Activated CD4-positive, alpha-beta T cell treated with anti-CD3 and anti-CD28 coated beads for 24 hours (primary cell): Measurements from ENCODE around the gene SCN5A.

ENCODE experiments used
- DNase-seq, 2 donors: peaks; one replicate each; pipeline ENCODE4 v3.0.0-alpha.2; 2020; ENCODE audit warnings: low read depth in 2 of 2

The SCN5A gene

DNA sequence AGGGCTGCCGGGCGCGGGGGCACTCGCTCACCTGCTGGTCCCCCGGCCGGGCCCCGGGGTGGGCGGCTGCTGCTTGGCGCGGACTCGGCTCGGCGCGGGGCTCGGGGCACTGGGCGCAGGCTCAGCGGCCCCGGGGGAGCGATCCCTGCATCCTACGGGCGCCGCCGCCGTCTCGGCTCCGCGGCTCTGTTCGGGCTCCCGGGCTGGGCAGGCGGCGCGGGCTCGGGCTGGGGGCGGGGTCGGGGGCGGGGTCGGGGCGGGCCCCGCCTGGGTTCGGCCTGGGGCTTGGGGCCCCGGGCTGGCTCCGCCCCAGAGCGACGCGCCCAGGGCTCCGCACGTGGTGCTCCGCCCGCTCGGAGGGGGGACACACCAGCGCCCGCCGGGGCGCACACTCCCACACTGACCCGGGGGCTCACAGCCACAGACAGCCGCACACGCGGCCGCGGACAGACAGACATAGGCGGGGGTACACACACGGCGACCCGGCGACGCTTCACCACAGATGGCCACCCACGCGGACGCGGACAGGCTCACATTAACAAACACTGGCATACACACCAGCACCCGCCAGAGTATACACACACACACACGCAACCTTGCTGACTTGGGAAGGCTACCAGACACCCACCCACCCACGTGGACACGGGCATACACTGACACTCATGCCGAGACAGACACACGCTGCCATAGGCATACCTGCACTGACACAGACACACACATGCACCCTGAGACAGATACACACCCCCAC, at the start of gene SCN5A:
SCN5A (minus strand) TSS at position 188 of the 748 bp plus-strand sequence. CDS start 16,380 bp downstream, outside the sequence.
- peak in 1 of 2 donors; percentile 39 for DNase-seq

DNA sequence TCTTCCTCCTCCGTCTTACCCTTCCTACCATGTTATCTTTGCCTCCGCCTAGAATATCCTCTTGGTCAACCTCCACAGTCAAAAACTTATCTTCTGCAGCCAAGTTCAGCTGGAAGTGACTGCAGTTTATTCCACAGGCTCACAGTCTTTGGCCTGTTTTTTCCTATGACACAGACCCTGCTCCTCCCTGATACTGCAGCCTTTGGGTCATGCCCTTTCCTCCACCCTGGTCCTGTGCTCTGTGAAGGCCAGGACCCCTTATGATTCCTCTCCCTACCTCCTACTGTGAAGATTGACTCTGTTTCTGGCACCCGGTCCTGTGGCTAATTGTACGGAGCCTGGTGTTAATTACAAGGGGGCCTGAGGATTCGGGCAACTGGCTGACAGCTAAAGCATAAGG, 49.3 kb upstream of the SCN5A start:
- DNase-seq, result no peak

DNA sequence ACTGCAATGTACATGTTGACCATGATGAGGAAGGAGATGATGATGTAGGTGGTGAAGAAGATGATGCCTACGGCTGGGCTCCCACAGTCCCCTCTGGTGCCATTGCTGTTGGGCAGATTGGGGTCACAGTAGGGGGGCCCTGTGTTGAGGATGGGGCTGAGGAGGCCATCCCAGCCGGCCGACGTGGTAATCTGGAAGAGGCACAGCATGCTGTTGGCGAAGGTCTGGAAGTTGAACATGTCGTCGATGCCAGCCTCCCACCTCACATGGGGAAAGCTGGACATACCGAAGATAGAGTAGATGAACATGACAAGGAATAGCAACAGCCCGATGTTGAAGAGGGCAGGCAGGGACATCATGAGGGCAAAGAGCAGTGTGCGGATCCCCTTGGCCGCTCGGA, 48.6 kb upstream of the SCN5A start:
- no peak for DNase-seq

DNA sequence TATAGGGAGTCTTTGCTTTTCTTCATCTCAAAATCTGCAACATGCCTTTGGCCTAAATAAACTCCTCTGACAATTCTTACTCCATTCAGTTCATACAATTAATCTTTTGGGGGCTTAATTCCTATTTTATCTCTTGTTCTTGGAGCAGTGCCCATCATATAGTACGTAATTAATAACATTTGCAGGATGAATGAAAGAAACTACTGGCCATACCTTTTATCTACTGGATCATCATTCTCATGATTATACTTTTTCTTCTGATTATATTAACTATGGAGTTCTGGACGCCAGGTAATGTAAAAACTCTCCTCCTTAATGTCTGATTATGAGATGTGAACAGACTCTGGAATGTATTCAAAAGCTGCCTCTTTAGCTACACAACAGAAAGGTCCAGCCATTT, 46.5 kb upstream of the SCN5A start:
- no peak for DNase-seq

DNA sequence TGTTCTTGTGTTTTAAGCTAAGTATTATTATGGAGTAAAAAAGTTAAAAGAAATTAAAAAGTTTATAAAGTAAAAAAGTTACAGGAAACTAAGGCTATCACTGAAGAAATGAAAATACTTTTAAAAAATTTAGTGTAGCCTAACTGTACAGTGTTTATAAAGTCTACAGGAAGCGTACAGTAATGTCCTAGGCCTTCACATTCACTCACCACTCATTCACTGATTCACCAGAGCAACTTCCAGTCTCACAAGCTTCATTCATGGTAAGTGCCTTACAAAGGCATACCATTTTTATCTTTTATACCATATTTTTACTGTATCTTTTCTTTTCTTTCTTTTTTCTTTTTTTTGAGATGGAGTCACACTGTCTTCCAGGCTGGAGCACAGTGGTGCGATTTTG, 40.7 kb upstream of the SCN5A start:
- DNase-seq, result no peak

DNA sequence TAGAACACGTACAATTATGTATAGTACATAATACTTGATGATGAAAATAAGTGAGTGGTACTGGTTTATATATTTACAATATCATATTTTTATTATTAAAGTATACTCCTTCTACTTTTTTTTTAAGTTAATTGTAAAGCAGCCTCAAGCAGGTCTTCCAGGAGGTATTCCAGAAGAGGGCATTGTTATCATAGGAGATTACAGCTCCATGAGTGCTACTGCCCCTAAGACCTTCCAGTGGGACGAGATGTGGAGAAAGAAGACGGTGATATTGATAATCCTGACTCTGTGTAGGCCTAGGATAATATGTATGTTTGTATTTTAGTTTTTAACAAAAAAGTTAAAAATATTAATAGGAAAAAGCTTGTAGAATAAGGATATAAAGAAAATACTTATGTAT, 40.3 kb upstream of the SCN5A start:
- no peak for DNase-seq

DNA sequence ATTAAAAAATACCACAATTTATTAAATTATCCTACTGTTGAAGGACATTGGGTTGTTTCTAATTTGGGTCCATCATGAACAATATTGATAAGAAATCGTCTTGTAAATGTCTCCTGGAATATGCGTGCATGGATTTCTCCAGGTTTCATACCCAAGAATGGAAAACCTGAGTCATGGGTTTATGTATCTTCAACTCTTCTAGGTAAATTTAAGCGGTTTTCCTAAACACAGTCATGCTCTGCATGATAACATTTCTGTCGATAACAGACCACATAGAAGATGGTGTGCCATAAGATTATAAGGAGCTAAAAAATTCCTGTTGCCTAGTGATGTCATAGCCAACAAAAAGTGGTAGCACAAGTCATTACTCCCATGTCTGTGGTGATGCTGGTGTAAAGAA, 39.9 kb upstream of the SCN5A start:
- DNase-seq, result no peak

DNA sequence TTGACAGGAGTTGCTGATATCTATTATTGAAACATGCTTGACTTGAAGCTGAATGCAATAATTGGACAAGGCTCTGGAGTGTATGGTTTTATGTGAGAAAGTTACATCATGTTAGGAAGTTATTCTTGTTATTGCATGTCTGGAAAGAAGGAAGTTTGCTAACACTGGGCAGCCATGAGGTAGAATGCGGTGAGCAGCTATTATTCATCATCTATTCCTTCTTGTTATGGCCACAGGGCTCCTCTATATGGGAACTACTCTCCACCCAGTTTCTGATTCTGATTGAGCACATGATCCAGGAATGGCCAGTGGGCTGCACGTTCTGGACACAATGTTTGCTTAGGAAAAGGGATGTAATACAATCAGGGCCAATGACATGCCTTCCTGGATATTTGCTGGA, 37.8 kb upstream of the SCN5A start:
- DNase-seq, result no peak

DNA sequence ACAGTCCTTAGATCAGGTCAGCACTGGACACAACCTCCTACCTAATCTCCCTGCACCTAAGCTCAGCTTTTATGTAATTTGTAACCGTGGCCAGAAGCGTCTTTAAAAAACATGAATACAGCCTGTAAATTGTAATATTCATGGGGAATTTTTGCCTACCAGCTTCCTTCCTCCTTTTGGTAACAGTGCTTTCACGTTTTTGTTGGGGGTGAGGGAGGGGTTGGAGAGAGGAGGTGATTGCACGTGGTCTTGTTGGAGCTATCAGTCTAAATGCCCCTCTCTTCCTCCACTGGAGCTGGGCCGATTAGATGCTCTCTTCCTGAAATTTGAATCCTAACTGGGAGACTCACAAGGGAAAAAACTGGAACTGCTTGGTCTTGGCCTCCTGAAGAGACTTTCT, 35.1 kb upstream of the SCN5A start:
- no peak for DNase-seq

DNA sequence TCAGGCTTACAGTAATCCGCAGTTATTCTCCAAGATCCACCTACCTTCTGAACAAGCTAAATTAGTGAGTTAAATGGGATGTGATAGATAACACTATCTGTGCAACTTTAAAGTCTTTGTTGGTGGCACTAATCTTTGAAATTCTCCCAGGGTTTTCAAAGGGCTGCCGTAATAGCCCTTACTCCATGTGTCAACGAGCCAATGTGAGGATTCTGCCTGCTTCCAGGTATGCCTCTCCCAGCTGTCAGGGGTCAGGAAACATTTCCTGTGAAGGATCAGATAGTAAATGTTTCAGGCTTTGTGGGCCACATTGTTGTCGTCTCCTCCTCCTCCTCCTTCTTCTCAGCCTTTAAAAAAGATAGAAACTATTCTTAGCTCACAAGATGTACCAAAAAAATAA, 20.2 kb upstream of the SCN5A start:
- DNase-seq, result no peak

DNA sequence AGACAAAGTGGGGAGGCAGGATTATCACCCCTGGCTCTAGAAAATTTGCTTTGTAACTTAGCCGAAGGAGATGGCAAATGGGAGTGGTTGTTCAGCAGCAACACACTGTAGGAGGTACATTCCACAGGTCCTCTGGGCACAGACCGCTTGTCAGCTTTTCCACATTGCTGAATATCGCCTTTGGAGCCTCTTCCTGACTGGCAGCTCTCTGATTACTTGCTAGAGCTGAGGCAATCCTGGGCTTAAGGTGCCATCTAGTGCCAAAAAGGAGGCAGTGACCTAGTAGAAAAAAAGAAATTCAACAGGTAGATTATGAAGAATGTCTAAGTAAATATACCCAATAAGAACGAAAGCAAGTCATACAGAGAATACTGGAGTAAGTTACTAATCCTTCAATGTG, 13.1 kb upstream of the SCN5A start:
- no peak for DNase-seq

DNA sequence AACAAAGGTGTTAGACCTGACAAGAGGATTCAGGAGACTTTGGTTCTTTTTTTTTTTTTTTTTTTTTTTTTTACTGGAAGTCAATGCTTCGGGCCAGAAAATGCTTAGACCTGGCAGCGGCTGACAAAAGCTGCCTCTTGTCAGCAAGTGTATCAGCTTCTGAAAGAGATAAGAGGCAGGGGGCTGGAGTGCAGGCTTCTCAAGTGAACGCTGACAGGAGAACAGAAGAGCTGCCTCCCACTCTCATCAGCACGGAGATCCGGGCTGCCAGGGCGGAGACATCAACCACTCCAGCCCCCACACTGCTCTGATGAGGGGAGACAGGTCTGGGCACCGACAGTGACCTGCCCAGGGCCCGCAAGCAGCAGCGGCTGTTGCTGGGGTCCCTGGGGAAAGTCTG, 9.4 kb upstream of the SCN5A start:
- no peak for DNase-seq

DNA sequence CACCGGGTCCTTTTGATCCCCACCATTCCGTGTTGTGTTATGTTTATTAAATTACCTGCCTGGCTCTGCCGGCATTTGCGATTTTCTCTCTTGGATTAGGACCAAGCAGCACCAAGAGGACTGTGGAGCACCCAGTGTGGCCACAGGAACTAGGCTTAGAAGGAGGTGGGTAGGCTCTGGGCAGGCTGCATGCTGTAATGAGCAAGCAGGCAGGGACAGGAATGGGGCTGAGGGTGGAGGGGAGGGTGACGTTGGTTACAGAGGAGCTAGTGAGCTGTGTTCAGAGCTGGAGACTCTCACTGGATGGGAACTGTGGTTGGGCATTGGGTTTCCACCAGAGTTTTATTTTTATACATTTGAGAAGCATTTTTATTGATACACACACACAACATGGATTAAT, 7.9 kb upstream of the SCN5A start:
- no peak for DNase-seq

DNA sequence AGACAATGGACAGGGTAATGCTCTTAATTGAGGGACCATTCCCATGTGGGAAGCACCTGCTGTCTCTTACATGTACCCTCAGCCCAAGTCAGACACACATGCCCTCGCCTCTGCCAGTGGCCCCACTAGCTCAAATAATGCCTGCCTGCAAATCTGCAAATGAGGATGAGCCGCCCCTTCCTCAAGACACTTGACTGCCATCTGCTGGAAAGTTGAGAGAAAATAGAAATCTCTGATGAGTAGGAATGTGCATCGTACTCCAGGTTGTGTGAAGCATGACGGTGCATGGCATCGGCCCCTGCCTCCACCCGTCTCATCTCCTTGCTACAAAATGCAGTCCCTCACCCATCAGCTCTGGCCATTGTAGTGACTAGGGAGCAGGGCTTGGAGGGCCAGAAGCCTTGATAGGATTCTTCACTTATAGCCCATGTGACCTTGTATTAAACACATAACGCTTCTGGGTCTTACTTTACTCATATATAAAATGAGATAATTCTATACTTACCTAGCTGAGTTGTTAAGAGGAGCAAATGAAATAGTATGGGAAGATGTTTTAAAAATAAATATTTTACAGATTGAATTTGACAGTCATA, 6.3 kb upstream of the SCN5A start:
- no peak for DNase-seq

DNA sequence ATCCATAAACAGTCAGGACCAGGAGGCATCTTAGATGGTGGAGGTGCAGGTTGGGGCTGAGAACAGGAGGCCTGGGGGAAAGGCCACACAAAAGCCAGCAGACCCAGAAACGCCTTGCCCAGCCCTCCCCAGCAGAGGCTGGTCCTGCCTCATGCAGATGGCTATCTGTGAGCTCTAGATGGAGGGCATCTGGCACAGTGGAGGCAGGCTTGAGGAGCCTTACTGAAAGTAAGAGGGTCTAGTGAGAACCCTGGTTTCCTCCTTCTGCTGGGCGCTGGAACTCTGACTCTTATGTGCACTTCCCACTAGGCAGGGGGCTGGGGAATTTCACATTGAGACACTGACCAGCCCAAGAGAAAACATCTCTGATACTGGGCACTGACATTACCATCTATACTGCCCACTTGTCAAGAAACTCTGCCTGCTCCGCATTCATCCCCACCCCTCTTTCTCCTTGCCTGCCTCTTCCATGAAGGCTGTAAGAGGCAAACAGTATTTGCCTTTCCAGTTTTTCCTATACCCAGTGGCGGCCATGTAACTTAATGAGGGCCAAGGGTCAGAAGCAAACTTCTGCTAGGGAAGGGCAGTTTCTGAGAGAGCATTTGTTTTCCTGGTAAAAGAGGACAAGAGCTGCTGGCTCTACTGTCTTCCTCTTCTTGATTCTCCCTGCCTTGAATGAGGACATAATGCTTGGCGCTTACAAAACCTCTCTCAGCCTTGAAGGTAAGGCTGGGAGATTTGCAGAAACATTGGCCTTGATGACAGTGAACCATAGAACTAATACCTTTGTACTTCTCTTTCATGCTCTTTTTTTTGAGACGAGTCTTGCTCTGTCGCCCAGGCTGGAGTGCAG, 4.4 kb upstream of the SCN5A start:
- DNase-seq, result no peak

DNA sequence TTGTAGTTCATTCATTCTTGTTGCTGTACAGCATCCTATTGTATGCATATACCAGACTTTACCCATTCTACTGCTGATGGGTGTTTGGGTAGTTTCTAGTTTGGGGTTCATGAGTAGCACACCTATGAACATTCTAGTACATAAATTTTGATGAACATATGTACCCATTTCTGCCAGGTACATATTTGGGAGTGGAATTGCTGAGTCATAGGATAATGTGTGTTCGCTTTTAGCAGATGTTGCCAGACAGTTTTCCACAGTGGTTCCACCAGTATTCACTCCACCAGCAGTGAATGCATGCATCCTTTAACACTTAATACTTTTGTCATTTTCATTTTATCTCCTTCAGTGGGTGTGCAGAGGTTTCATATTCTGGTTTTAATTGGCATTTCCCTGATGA, 3.4 kb upstream of the SCN5A start:
- no peak for DNase-seq

DNA sequence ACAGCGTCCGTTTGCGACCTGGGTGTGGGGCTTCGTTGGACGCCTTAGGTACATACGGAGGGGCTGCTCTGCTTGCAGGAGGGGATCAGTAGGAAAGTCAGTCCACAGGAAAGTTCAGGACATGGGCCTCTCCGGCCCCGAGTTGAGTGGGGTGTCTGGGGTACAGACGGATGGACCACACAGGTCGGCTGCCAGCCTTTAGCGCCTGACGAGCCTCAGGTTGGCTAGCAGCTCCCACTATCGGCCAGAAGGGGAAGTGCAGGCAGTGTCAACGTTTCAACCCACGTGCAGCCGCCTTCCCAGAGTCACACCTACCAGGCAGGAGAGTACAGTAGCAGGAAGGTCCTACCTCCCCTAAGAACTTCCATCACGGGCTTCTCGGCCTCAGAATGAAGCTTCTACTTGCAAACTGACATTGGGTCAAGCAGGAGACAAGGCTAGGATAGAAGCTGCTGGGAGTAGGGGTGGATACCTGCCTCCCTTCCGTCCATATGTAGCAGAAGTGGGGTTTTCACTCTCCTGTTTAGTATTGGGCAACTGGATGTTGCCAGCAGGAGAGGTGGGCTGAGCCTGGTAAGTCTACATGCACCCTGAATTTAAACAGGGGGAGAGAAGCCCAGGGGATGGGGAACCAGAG, 1.8 kb upstream of the SCN5A start:
- DNase-seq, result peak; percentile 52 to 55

DNA sequence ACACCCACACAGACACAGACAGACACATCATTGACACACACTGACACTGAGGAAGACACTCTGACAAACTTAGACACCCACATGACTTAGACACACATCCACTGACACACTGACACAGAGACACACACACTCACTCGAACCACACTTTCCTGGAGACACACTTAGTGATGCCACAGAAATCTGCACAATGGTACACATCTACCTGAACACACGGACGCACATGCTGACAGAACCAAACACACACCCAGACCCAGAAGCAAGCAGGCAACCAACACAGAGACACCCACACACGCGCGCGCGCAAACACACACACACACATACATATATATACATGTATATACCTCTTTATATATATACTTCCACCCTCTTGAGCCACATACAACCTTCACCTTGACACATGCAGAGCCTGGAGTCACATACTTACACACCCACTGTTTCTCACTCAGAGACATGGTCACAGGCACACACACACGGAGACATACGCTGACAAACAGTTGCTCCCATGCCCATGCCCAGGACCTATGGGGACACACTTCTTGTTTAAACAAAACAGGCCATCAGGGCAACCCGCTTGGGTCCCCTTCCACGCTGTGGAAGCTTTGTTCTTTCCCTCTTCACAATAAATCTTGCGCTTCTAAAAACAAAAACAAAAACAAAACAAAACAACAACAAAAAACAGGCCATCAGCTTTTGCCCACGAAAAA, 913 bp upstream of the SCN5A start:
- DNase-seq, result no peak

DNA sequence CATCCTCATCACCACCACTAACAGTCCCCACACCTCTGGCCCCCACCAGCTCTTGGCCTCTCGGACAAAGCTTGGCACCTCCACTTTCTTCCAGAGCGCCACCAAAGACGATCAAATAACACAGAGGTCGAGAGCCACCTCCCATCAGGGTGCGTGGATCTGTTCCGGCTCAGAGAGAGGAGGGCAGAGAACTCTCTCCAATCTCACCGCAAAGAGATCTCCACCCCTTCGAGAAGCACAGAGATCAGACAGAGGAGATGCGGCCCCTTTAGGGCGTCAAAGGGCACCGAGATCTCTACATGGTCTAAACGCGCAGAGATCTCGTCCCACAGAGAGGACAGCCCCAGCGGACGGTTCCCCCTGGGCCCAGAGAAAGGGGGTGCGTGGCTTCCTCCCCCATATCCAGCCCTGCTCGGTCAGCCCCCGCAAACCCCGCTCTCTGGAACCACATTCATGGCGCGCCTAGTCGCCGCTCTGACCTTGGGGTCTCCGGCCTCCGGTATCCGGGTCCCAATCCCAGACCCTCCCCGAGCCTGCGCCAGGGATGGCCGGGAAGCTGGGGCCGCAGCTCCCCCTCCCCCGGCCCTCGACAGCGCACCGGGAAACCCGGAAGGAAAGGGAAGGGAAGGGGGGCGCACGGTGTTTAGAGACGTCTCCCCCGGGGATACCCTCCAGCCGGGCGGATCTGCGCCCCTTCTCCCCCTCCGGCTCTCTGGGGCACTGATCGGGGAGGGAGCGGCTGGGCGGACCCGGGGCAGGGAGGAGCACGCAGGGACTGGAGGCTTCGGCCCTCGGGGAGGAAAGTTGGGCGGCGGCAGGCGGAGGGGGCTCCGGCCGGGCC, 608 bp downstream of the SCN5A start:
- DNase-seq, result no peak

DNA sequence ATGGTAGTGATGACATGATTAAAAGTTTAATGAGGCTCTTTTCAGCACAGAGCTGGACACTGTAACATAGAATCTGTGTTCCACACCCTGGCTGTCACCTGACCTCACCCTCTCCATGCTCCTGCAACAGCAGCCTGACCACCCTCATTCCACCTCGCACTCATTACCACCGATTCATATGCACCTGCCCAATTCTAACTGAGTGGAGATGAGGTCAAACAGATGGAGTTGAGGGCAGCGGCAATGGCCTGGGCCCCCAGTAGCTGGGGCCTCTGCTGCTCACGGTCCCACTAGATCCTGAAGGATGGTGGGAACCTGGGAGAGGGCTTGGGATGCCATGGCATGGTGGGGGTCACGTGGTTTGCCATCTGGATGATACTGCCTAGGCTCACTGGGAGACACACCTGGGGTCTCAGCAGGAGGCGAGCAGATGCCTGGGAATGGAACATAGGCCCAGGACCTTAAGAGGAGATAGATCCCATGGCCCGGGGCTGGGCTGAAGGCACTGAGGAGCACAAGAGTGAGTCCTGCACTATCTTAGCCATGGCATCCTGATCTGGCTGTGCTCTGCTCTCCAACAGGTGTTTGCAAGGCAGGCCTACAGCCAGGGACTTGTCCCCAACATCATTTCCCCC, 1.3 kb downstream of the SCN5A start:
- DNase-seq, result no peak
